ENCODE data around the gene CEP55.

Gene CEP55

DNA sequence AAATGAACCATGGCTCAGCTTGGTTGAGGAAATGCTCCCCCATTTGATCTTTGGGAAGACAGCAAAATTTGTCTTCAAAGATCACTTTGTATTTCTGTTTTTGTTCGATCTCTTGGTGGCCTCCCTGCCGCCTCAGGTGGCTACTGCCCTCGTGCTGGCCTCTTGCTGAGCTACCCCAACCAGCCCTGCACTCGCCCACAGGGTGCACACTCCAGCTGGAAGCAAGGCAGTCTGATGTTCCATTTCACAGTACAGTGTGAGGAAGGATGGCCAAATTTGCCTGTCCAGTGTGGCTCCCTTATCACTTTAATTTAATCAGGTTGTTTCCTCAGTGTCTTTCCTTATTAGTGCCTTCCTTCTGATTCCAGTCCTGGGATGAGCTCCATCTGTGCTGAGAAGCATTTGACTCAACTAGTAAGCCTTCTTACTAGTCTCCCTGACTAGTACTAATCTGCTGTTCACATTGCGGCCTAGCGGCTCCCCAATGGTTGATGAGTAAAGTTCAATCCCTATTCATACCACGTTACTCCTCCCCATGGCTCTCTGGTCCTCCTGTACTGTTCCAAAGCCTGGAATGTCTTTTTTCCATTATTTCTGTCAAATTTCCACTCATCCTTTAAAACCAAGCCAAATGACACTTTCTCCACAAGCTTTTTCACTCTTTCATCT lies 22.5 kb upstream of the CEP55 start:
- peaks cover 30% of the 10 kb centered on the region for H3K4me1 ChIP-seq (ENCODE audit: control insufficient read depth, insufficient read depth, low read length)
- no peak overlapping the region for H3K9ac ChIP-seq (ENCODE audit: low read length)
- H3K4me3 ChIP-seq (ENCODE audit: low read length): no peak overlapping the region
- H3K36me3 ChIP-seq (ENCODE audit: control insufficient read depth, insufficient read depth, low read length): no peaks in the 10 kb centered on the region
- no peaks in the 10 kb centered on the region for H3K27me3 ChIP-seq (ENCODE audit: control insufficient read depth, insufficient read depth, low read length)
- H3K9me3 ChIP-seq (ENCODE audit: control insufficient read depth, low read length): no peaks in the 10 kb centered on the region

DNA sequence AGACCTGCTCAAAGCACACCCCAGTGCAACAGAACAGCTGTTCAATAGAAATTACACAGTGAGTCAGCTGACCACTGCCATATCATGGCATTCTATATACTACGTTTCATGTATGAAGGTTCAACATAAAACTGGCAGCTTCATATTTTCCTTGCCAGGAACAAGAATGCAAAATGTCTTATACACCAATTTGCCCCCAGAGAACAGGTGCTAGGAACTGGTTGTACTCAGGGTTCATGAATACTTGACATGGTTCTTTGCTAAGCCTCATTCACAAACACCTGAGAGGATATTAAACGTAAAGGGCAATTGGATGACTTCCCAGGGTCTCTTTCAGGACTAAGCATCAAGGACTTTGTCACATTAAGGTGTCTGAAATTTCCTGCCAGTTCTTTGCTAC lies 21.2 kb upstream of the CEP55 start:
- Histone ChIP-seq H3K4me1 (ENCODE audit: control insufficient read depth, insufficient read depth, low read length) (peaks cover 30% of the 10 kb centered on the region), H3K36me3 (ENCODE audit: control insufficient read depth, insufficient read depth, low read length) (no peaks in the 10 kb centered on the region), H3K27me3 (ENCODE audit: control insufficient read depth, insufficient read depth, low read length) (no peaks in the 10 kb centered on the region), H3K9me3 (ENCODE audit: control insufficient read depth, low read length) (no peaks in the 10 kb centered on the region), H3K4me3 (ENCODE audit: low read length) (no peak overlapping the region), H3K9ac (ENCODE audit: low read length) (no peak overlapping the region)

DNA sequence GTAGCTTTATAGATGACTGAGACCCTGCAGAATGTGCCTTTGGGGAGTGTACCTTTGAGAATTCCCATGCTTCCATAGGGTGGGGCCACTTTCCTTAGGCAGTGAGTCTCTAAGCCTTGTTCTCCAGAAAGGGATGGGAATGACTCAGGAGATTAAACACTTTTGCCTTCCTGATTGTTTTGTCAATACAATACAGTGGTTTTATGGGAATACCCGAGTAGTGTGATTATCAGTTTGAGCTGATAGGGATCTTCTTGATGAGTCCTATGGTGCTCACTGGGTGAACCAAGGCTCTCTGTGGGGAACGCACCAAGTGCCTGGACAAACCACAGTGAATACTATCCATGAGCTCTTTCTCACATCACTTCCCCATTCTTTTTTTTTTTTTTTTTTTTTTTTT lies 20.5 kb upstream of the CEP55 start:
- Histone ChIP-seq H3K9ac (ENCODE audit: low read length) (no peak overlapping the region), H3K27me3 (ENCODE audit: control insufficient read depth, insufficient read depth, low read length) (no peaks in the 10 kb centered on the region), H3K9me3 (ENCODE audit: control insufficient read depth, low read length) (no peaks in the 10 kb centered on the region), H3K36me3 (ENCODE audit: control insufficient read depth, insufficient read depth, low read length) (no peaks in the 10 kb centered on the region), H3K4me1 (ENCODE audit: control insufficient read depth, insufficient read depth, low read length) (peaks cover 30% of the 10 kb centered on the region), H3K4me3 (ENCODE audit: low read length) (no peak overlapping the region)

DNA sequence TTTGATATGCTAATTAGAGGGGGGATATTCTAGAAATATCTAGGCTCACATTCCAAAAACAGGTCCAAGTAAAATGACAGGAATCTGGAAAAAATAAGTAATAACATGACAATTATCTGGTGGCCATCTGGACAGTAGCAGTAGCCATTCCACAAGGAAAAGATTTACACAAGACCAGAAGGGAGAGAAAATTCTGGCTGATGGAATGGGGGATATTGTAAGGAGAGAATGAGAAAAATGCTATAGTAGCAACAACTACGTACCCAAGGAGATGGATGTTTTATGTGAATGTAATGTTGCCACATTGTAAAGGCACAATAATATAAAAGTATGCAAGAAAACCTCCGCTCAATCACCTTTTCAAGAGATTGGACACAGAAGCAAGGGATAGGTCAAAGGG lies 19.7 kb upstream of the CEP55 start:
- Histone ChIP-seq H3K27me3 (ENCODE audit: control insufficient read depth, insufficient read depth, low read length) (no peaks in the 10 kb centered on the region), H3K4me1 (ENCODE audit: control insufficient read depth, insufficient read depth, low read length) (peaks cover 23% of the 10 kb centered on the region), H3K9ac (ENCODE audit: low read length) (no peak overlapping the region), H3K4me3 (ENCODE audit: low read length) (no peak overlapping the region), H3K36me3 (ENCODE audit: control insufficient read depth, insufficient read depth, low read length) (no peaks in the 10 kb centered on the region), H3K9me3 (ENCODE audit: control insufficient read depth, low read length) (no peaks in the 10 kb centered on the region)

DNA sequence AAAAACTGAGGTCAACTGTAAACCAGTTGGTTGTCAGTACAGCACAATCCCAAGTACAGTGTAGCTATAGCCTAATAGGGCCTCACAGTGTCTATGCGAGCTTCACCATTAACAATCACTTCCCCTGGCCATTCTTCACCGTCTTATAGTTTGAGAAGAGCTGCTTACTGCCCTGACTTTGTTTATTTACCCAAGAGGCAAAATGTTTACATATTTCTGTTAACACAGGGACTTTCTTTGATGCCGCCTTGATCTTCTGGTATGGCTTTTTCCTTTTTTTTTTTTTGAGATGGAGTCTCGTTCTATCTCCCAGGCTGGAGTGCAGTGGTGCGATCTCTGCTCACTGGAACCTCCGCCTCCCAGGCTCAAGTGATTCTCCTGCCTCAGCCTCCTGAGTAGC lies 17.5 kb upstream of the CEP55 start:
- H3K4me3 ChIP-seq (ENCODE audit: low read length): no peak overlapping the region
- no peaks in the 10 kb centered on the region for H3K27me3 ChIP-seq (ENCODE audit: control insufficient read depth, insufficient read depth, low read length)
- H3K4me1 ChIP-seq (ENCODE audit: control insufficient read depth, insufficient read depth, low read length): peaks cover 15% of the 10 kb centered on the region
- no peak overlapping the region for H3K9ac ChIP-seq (ENCODE audit: low read length)
- H3K36me3 ChIP-seq (ENCODE audit: control insufficient read depth, insufficient read depth, low read length): no peaks in the 10 kb centered on the region
- H3K9me3 ChIP-seq (ENCODE audit: control insufficient read depth, low read length): no peaks in the 10 kb centered on the region

DNA sequence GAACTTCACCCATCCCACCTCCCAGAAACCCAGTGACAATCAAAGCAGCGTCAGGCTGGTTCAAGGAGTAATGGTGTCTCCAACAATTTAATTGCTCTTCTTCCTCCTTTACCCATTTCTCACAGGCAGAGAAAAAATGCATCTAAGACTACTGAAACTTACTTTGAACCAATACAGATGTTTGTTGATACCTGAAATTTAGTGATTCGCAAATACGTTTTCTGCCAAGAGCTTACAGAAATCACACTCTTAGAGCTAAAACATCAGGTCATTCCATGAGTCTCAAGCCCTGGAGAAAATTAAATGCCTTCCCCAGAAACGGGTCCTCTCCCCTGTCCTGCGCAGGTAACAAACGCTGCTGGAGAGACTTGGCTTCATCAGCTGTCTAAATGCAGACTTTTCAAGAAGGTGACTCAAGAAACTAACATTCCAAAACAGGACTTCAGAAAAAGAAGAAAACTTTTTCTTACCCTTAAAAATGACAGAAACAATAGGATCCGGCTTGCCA lies 14.7 kb upstream of the CEP55 start:
- no peaks in the 10 kb centered on the region for H3K9me3 ChIP-seq (ENCODE audit: control insufficient read depth, low read length)
- peak overlapping the region; percentile 73 for H3K4me3 ChIP-seq (ENCODE audit: low read length)
- peak overlapping the region; percentile 91 for H3K9ac ChIP-seq (ENCODE audit: low read length)
- H3K4me1 ChIP-seq (ENCODE audit: control insufficient read depth, insufficient read depth, low read length): no peaks in the 10 kb centered on the region
- no peaks in the 10 kb centered on the region for H3K36me3 ChIP-seq (ENCODE audit: control insufficient read depth, insufficient read depth, low read length)
- H3K27me3 ChIP-seq (ENCODE audit: control insufficient read depth, insufficient read depth, low read length): no peaks in the 10 kb centered on the region

DNA sequence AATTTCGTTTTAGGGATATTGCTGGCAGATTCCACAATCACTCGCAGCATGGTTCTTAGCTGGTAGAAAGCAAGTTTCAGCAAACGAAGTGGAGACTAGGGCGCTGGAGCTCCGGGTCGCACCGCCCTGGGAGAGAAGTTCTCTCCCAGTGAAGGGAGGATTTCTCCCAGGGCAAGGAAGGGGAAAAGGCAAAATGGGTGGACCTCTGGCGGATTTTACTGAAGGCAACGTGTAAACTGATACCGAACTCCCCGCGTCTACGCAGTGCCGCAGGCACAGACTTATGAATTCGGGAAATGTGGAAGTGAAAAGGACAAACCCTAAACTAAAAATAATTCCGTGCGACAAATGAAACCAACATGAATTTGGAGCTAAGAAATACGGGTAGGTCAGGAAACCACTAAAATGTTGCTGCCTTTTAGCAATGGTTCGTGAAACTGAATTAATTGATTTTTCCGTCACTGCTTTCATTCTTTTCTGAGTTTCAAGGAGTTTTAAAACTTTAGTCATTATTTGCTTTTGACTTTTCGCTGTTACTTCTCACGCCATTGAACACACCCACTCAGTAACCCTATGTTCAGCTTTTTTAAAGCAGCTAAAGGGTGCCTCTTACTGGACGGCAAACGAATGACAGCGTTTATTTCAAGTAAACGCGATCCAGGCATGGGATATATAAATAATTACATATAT lies 14.1 kb upstream of the CEP55 start, which contains the start of gene MYOF:
MYOF (minus strand) TSS at position 190 of the 690 bp plus-strand sequence; CDS start at position 50, 140 bp downstream.
- no peaks in the 10 kb centered on the region for H3K27me3 ChIP-seq (ENCODE audit: control insufficient read depth, insufficient read depth, low read length)
- H3K4me3 ChIP-seq (ENCODE audit: low read length): peak within 1 kb of the TSS; percentile 73
- H3K36me3 ChIP-seq (ENCODE audit: control insufficient read depth, insufficient read depth, low read length): no peaks in the 10 kb centered on the region
- H3K9ac ChIP-seq (ENCODE audit: low read length): peak within 1 kb of the TSS; percentile 91
- no peaks in the 10 kb centered on the region for H3K4me1 ChIP-seq (ENCODE audit: control insufficient read depth, insufficient read depth, low read length)
- H3K9me3 ChIP-seq (ENCODE audit: control insufficient read depth, low read length): no peaks in the 10 kb centered on the region

DNA sequence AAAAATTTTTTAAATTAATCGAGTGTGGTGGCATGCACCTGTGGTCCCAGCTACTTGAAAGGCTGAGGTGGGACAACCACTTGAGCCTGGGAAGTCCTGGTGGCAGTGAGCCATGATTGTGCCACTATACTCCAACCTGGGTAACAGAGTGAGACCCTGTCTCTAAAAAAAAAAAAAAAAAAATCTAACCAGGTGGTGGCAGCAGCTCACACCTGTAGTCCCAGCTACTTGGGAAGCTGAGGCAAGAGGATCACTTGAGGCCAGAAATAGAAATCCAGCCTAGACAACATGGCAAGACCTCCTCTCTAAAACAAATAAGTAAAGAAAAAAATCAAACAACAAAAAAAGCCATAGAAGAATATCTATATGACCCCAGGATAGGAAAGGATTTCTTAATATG lies 10.7 kb upstream of the CEP55 start:
- Histone ChIP-seq H3K4me1 (ENCODE audit: control insufficient read depth, insufficient read depth, low read length) (no peaks in the 10 kb centered on the region), H3K4me3 (ENCODE audit: low read length) (no peak overlapping the region), H3K9ac (ENCODE audit: low read length) (no peak overlapping the region), H3K27me3 (ENCODE audit: control insufficient read depth, insufficient read depth, low read length) (no peaks in the 10 kb centered on the region), H3K36me3 (ENCODE audit: control insufficient read depth, insufficient read depth, low read length) (no peaks in the 10 kb centered on the region), H3K9me3 (ENCODE audit: control insufficient read depth, low read length) (no peaks in the 10 kb centered on the region)

DNA sequence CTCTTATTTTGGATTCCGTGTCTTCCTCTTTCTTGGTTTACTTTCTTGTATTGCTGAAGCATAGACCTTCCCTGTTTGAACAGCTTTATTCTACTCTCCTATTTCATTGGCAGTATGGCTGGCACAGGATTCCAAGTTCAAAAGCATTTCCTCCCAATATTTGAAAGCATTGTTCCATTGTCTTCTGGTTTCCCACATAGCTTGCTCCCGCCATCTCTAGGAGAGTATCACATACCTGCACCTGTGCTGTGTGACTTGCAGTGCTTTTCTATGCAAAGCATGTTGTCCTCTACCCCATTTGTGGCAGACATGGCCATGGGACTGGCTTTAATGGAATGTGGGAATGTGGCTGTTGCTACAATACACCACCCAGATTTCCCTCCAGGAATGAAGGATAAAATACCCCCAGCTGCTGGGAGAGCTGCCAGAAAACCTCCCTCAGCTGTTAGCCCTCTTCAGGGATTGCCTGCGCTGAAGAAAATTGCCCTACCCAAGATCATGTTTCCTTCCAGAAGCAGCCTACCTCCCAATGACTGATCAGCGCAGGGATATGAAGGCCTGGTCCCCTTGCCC lies 7.4 kb upstream of the CEP55 start:
- Histone ChIP-seq H3K36me3 (ENCODE audit: control insufficient read depth, insufficient read depth, low read length) (no peaks in the 10 kb centered on the region), H3K9ac (ENCODE audit: low read length) (no peak overlapping the region), H3K27me3 (ENCODE audit: control insufficient read depth, insufficient read depth, low read length) (no peaks in the 10 kb centered on the region), H3K4me1 (ENCODE audit: control insufficient read depth, insufficient read depth, low read length) (no peaks in the 10 kb centered on the region), H3K9me3 (ENCODE audit: control insufficient read depth, low read length) (no peaks in the 10 kb centered on the region), H3K4me3 (ENCODE audit: low read length) (no peak overlapping the region)

DNA sequence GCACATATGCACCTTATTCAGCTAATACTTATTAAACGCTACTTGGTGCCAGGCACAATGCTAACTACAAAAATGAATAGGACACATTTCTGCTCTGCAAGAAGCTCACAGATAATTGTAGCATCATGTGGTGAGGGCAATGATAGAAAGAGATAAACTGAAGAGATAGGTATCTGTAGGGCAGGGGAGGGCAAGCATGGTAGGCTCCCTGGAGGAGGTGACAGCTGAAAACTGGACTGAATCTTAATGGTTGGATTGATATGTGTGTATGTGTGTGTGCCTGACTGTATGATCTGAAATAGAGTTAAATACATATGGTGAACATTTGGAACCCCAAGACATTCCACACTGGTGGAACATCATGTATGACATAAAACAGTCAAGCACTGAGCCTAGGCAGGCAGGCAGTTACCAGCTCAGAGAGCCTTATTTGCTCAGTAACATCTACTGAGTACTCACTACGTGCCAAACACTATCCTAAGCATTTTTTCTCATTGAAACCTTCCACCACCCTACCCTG lies 4.8 kb upstream of the CEP55 start:
- Histone ChIP-seq H3K9me3 (ENCODE audit: control insufficient read depth, low read length) (no peaks in the 10 kb centered on the region), H3K36me3 (ENCODE audit: control insufficient read depth, insufficient read depth, low read length) (no peaks in the 10 kb centered on the region), H3K4me1 (ENCODE audit: control insufficient read depth, insufficient read depth, low read length) (peaks cover 4% of the 10 kb centered on the region), H3K27me3 (ENCODE audit: control insufficient read depth, insufficient read depth, low read length) (no peaks in the 10 kb centered on the region), H3K4me3 (ENCODE audit: low read length) (no peak overlapping the region), H3K9ac (ENCODE audit: low read length) (no peak overlapping the region)

DNA sequence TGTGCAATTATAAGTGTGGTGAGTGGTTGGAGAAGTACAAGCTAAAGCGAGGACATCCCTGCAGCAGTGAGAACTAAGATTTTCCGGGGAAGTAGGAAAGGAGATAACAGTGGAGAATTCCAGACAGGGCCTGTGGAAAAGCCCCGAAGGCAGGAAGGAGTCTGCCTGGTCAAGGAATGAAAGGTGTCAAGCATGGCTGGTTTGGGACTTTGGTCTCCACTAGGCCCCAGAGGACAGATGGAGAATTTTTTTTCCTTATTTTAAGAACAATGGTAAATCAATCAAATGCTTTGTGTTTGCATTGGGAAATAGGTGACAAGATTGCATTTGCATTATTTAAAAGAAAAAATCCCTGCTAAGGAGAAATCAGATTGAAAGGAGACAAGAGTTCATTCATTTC lies 3.2 kb upstream of the CEP55 start:
- H3K9ac ChIP-seq (ENCODE audit: low read length): no peak overlapping the region
- H3K4me1 ChIP-seq (ENCODE audit: control insufficient read depth, insufficient read depth, low read length): peaks cover 8% of the 10 kb centered on the region
- no peaks in the 10 kb centered on the region for H3K9me3 ChIP-seq (ENCODE audit: control insufficient read depth, low read length)
- no peaks in the 10 kb centered on the region for H3K27me3 ChIP-seq (ENCODE audit: control insufficient read depth, insufficient read depth, low read length)
- H3K36me3 ChIP-seq (ENCODE audit: control insufficient read depth, insufficient read depth, low read length): no peaks in the 10 kb centered on the region
- no peak overlapping the region for H3K4me3 ChIP-seq (ENCODE audit: low read length)

DNA sequence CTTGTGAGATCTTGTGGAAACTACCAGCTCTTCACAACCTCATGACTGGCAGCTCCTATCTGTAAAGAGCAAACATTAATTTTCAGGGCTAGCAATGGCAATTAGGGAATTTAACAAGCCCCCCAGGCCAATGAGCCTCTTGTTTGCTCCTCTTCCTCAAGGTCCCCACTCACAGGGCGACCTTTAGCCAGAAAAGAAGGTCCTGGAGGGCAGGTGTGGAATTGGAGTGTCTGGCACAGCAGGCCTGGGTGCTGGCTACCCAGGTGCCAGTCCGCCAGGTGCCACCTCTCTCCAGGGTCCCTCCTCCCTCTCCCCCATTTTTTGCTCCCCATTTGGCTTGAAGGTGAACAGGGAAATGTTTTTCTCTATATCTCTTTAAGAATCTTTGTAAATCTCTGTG lies 1.9 kb upstream of the CEP55 start:
- H3K4me1 ChIP-seq (ENCODE audit: control insufficient read depth, insufficient read depth, low read length): peaks cover 8% of the 10 kb centered on the region
- no peak overlapping the region for H3K4me3 ChIP-seq (ENCODE audit: low read length)
- no peaks in the 10 kb centered on the region for H3K27me3 ChIP-seq (ENCODE audit: control insufficient read depth, insufficient read depth, low read length)
- no peaks in the 10 kb centered on the region for H3K9me3 ChIP-seq (ENCODE audit: control insufficient read depth, low read length)
- no peak overlapping the region for H3K9ac ChIP-seq (ENCODE audit: low read length)
- no peaks in the 10 kb centered on the region for H3K36me3 ChIP-seq (ENCODE audit: control insufficient read depth, insufficient read depth, low read length)
